Fibroblast of lung (primary cell): ENCODE data around the gene CYTIP.

Source experiments
- CTCF ChIP-seq, 2 donors: IDR thresholded peaks in 1 of 2; conservative IDR thresholded peaks in 1 of 2; 1 replicate in 1 of 2; 2 replicates in 1 of 2; pipeline ENCODE4 v1.5.1; 2011 to 2012; ENCODE audit warnings: low read length in 2 of 2, control low read depth in 1 of 2, inconsistent platforms in 1 of 2, low read depth in 1 of 2, mild to moderate bottlenecking in 1 of 2
- EZH2 ChIP-seq: IDR thresholded peaks from 2 replicates; pipeline ENCODE4 v1.5.1; 2012; ENCODE audit warnings: low read length, control low read depth, mild to moderate bottlenecking; ENCODE audit errors: missing control alignments

GRCh38 chr2:157473581-157473980 is 29.7 kb upstream of the CYTIP start:
- TF ChIP-seq CTCF (conservative IDR thresholded peaks at IDR 0.05 in 1 of 2, IDR thresholded peaks at IDR 0.05 in 1 of 2; ENCODE audit: low read depth in 1 of 2, low read length in 2 of 2) (no peak), EZH2 (no peak)
